Chondrocyte (in vitro differentiated cells): Measurements from ENCODE around the gene MAT1A. TPM values are rescaled to one million over a fixed set of nuclear protein-coding genes. Genes with fewer than 3 reads are reported as not detected.

Experiments
- DNase-seq: peaks from one replicate; pipeline ENCODE4 v3.0.0; 2021; ENCODE audit warnings: mixed read lengths, low spot score
- H3K27ac Mint-ChIP-seq: one replicate; pipeline ENCODE4 v1.8.0; 2021; ENCODE audit warnings: mild to moderate bottlenecking, moderate library complexity, mixed read lengths; ENCODE audit not compliant: unreplicated experiment
- H3K27me3 Mint-ChIP-seq: 2 replicates; pipeline ENCODE4 v1.8.0; 2021; ENCODE audit warnings: low read depth, mixed read lengths
- H3K36me3 Mint-ChIP-seq: 2 replicates; pipeline ENCODE4 v1.8.0; 2021; ENCODE audit warnings: low read depth, mixed read lengths
- H3K4me1 Mint-ChIP-seq: 2 replicates; pipeline ENCODE4 v1.8.0; 2021; ENCODE audit warnings: low read depth, mild to moderate bottlenecking, mixed read lengths
- H3K4me3 Mint-ChIP-seq: one replicate; pipeline ENCODE4 v1.8.0; 2021; ENCODE audit warnings: mild to moderate bottlenecking, moderate library complexity, mixed read lengths; ENCODE audit not compliant: unreplicated experiment
- H3K9me3 Mint-ChIP-seq: 2 replicates; pipeline ENCODE4 v1.8.0; 2021; ENCODE audit warnings: low read depth, mixed read lengths
- CTCF ChIP-seq: fragments of 200-600 bp; sonication (generic); IDR thresholded peaks from 2 replicates; pipeline ENCODE4 v1.5.0; 2021; ENCODE audit warnings: antibody characterized with exemption, mild to moderate bottlenecking, moderate library complexity
- total RNA-seq: library from RNA; stranded (reverse); gene quantifications from 3 replicates; pipeline ENCODE4 v1.2.1, GENCODE V29; 2021

Gene MAT1A
- total RNA-seq, 1 donor from 2014 or later, result not detected

DNA sequence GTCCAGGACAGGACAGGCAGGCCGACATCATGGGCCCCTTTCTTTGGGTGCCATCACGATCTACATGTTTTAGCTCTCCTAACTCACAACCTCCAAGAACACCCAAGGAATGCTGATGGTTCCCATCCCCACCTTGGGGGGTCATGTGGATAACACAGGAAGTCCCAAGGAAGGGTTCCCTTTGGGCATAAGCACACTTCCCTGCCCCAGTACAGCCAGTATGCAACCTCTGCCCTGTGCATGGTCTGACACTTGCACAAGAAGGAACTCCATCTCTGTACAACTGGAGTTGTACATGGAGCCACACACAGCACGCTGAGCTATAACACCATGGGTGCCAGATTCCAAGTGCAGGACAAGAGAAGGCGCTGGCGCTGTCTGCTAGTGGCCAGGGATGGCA lies 11.0 kb downstream of the MAT1A start:
- Mint-ChIP-seq H3K27me3 (peaks cover 15% of the 10 kb centered on the region), H3K4me3 (no peak overlapping the region), H3K27ac (no peak overlapping the region), H3K9me3 (no peaks in the 10 kb centered on the region), H3K4me1 (no peaks in the 10 kb centered on the region), H3K36me3 (no peaks in the 10 kb centered on the region)
- no peak for DNase-seq
- no peak for TF ChIP-seq CTCF

DNA sequence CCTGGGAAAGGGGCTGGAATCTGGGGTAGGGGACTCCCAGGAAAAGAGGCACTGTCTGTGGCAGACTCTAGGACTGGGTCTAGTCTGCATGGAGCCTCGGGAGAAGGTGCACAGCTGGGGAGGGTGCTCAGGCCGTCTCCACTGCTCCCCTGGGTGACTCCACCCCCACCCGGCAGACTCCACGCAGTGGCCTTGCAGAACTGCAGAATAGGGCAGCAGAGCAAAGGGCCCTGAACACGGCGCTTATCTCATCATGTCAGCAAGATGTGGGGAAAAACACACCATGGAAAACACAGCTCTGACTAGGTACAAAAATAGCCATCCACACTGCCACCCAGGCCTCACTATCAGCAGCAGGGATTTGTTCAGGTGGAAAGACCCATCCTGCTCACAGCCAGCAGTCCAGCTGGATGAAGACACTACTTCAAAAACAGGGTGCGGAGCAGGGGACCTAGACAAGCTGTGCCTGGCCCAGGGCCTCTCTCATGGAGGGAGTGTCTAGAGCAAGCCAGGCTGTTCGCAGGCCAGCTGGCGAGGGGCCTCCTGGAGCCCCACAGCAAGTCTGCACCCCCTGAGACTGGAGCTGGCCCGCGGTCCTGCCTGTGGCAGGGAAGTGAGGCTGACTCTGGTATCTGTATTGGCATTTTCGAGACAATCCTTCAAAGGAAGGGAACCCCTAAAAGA lies 11.7 kb downstream of the MAT1A start:
- no peak for DNase-seq
- peaks cover 15% of the 10 kb centered on the region for H3K27me3 Mint-ChIP-seq
- no peaks in the 10 kb centered on the region for H3K36me3 Mint-ChIP-seq
- no peaks in the 10 kb centered on the region for H3K4me1 Mint-ChIP-seq
- H3K4me3 Mint-ChIP-seq, result no peak overlapping the region
- H3K27ac Mint-ChIP-seq, result no peak overlapping the region
- TF ChIP-seq CTCF, result no peak
- no peaks in the 10 kb centered on the region for H3K9me3 Mint-ChIP-seq

DNA sequence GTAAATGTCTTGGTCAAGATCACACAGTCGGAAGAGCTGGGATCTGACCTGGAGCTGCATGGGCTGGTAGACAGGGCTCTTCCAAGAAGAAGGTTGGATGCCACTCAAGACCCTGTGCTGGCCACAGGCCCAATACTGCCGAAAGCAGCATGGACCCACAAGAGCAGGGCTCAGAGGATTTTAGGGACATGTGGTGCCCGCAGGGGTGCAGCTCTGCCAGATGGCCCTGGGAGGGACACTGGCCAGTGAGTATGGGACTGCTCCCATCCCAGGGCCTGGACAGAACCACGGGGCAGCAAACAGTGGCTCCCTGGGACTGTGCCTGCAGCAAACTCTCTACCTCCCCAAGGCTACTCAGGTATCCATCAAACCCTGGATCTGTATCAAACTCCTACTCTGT lies 12.4 kb downstream of the MAT1A start:
- Mint-ChIP-seq H3K27me3 (peaks cover 15% of the 10 kb centered on the region), H3K4me1 (no peaks in the 10 kb centered on the region), H3K4me3 (no peak overlapping the region), H3K27ac (no peak overlapping the region), H3K9me3 (no peaks in the 10 kb centered on the region), H3K36me3 (no peaks in the 10 kb centered on the region)
- no peak for DNase-seq
- TF ChIP-seq CTCF, result no peak

GRCh38 chr10:80276335-80276734 lies 13.1 kb downstream of the MAT1A start:
- Mint-ChIP-seq H3K9me3 (no peaks in the 10 kb centered on the region), H3K27ac (no peak overlapping the region), H3K36me3 (no peaks in the 10 kb centered on the region), H3K4me3 (no peak overlapping the region), H3K4me1 (no peaks in the 10 kb centered on the region), H3K27me3 (peaks cover 9% of the 10 kb centered on the region)
- no peak for TF ChIP-seq CTCF
- DNase-seq, result no peak

DNA sequence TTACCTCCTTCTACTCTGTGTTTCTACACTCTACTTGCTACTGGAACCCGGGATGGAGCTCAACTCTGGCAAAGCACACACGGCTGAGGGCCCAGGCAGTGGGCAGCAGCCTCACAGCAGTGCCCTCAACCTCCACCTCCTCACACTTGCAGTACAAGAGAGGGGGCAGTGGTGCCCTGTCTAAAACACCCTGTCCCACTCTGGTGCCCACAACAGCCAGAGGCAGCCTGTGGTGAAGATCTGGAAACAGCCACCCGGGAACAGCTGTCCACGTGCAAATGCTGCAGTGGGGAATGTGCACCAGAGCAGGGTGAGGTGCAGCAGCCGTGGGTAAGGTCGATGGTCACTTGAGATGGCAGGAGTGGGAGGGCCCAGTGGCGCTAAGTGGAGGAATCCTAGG lies 13.7 kb downstream of the MAT1A start:
- peaks cover 11% of the 10 kb centered on the region for H3K27me3 Mint-ChIP-seq
- no peak overlapping the region for H3K4me3 Mint-ChIP-seq
- no peak for TF ChIP-seq CTCF
- H3K36me3 Mint-ChIP-seq, result no peaks in the 10 kb centered on the region
- H3K27ac Mint-ChIP-seq, result no peak overlapping the region
- no peak for DNase-seq
- H3K9me3 Mint-ChIP-seq, result no peaks in the 10 kb centered on the region
- no peaks in the 10 kb centered on the region for H3K4me1 Mint-ChIP-seq
